OCI-LY7 (cell line): ENCODE measurements around the gene SEM1. TPM values are rescaled to one million over a fixed set of nuclear protein-coding genes. Genes with fewer than 3 reads are reported as not detected.

Experiments used
- BruUV-seq: library from RNA; stranded (reverse); fragments of 400-500 nt; replicated peaks from 2 replicates; lab custom pipeline; 2021; lab: Mats Ljungman, UMichigan
- CTCF ChIA-PET: fragments of 300-600 bp; sonication (Branson Sonifier 250); formaldehyde crosslinking; loops from one replicate; lab custom pipeline; 2022; ENCODE audit warnings: antibody characterized with exemption; ENCODE audit not compliant: unreplicated experiment; lab: Charles Lee
- POLR2A ChIA-PET: fragments of 300-600 bp; sonication (Branson Sonifier 250); formaldehyde crosslinking; loops from one replicate; lab custom pipeline; 2022; ENCODE audit warnings: antibody characterized with exemption; lab: Charles Lee
- DNase-seq: peaks from one replicate; pipeline ENCODE4 v3.0.0-alpha.2; 2015; ENCODE audit warnings: low spot score
- H2AFZ ChIP-seq: fragments of 200-600 bp; sonication (generic), shearing (Covaris generic); 2 replicates; pipeline ENCODE4 v1.6.1; 2014; ENCODE audit warnings: mild to moderate bottlenecking, antibody characterized with exemption, low read length, moderate library complexity
- H3K27ac ChIP-seq: fragments of 200-600 bp; sonication (generic); 2 replicates; pipeline ENCODE4 v1.5.1; 2014; ENCODE audit warnings: mixed run types, low read depth, mild to moderate bottlenecking, moderate library complexity, low read length, inconsistent platforms; ENCODE audit not compliant: poor library complexity, severe bottlenecking
- H3K36me3 ChIP-seq: fragments of 200-600 bp; sonication (generic); 2 replicates; pipeline ENCODE4 v1.6.1; 2014; ENCODE audit warnings: mild to moderate bottlenecking, antibody characterized with exemption, low read length, moderate library complexity, mixed read lengths; ENCODE audit not compliant: insufficient read depth
- H3K4me1 ChIP-seq: fragments of 200-600 bp; sonication (generic); 2 replicates; pipeline ENCODE4 v1.5.1; 2014; ENCODE audit warnings: mild to moderate bottlenecking, low read length; ENCODE audit not compliant: insufficient read depth, poor library complexity, severe bottlenecking
- H3K4me2 ChIP-seq: fragments of 200-600 bp; sonication (generic); 2 replicates; pipeline ENCODE4 v1.6.1; 2014; ENCODE audit warnings: mild to moderate bottlenecking, low read length
- H3K4me3 ChIP-seq: fragments of 200-600 bp; sonication (generic); 2 replicates; pipeline ENCODE4 v1.5.1; 2014; ENCODE audit warnings: mild to moderate bottlenecking, low read depth, low read length; ENCODE audit not compliant: poor library complexity, severe bottlenecking
- H3K79me2 ChIP-seq: fragments of 200-600 bp; sonication (generic); 2 replicates; pipeline ENCODE4 v1.6.1; 2016; ENCODE audit warnings: low read depth, mild to moderate bottlenecking, low read length, moderate library complexity, mixed read lengths; ENCODE audit not compliant: insufficient read depth
- H3K9me2 ChIP-seq: fragments of 200-600 bp; sonication (generic); 2 replicates; pipeline ENCODE4 v1.6.1; 2016; ENCODE audit warnings: mild to moderate bottlenecking, low read length, mixed read lengths; ENCODE audit not compliant: insufficient read depth
- H3K9me3 ChIP-seq: fragments of 200-600 bp; sonication (generic); 2 replicates; pipeline ENCODE4 v1.6.1; 2014; ENCODE audit warnings: mild to moderate bottlenecking, mixed run types, low read length, mixed read lengths
- H4K20me1 ChIP-seq: fragments of 200-600 bp; sonication (generic); 2 replicates; pipeline ENCODE4 v1.6.1; 2014; ENCODE audit warnings: mild to moderate bottlenecking, antibody characterized with exemption, low read length, moderate library complexity, mixed read lengths; ENCODE audit not compliant: insufficient read depth
- EZH2phosphoT487 ChIP-seq: fragments of 200-600 bp; sonication (generic); IDR thresholded peaks from 2 replicates; pipeline ENCODE4 v1.6.1; 2018; ENCODE audit warnings: low read depth, borderline replicate concordance, mild to moderate bottlenecking, mixed run types, antibody characterized with exemption, low read length, moderate library complexity, mixed read lengths
- intact Hi-C: fragments of 100-400 bp; cut with micrococcal nuclease; formaldehyde crosslinking; loops from one replicate; pipeline ENCODE4 v1.10.0; 2022; ENCODE audit not compliant: unreplicated experiment
- total RNA-seq, 2 experiments: library from RNA; depleted of rRNA in 1 of 2; stranded (reverse); fragments of >200 nt in 1 of 2; shearing (Covaris generic) in 1 of 2; gene quantifications; 2 replicates each; pipeline ENCODE4 v1.2.3, GENCODE V29; 2014 to 2022
- TF ChIP-seq, protein P1 (sequence below): fragments of 200-600 bp; sonication (generic); conservative IDR thresholded peaks from 2 replicates; pipeline ENCODE4 v1.5.1; 2014; ENCODE audit warnings: mild to moderate bottlenecking, antibody characterized with exemption, low read length, moderate library complexity, mixed read lengths

The SEM1 gene
- total RNA-seq, 2 experiments from 2014 or later, result 75.9 to 89.8 TPM

DNA sequence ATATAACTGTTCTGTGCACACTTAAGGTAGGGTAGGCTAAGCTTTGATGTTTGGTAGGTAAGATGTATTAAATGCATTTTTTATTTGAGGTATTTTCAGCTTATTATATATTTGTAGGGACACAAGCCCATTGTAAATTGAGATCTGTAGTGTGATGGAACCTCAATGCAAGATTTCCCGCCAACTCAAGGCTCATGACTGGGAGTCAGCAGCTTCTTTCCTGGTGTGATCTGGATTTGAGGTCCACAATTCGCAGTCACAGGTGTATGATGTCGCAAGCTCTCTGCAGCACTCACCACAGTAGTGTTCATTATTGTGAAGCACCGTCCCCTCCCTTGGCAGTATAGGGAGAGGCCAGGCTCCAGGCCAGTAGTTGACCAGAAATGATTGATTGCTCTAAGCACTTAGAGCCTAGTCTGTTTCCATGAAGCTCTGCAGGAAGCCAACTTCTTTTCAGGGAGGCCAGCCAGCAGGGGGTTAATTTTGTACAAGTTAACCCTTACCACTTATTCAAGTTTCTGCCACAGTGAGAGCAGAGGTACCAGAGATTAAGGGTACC, 54.9 kb downstream of the SEM1 start:
- TF ChIP-seq EZH2phosphoT487, result no peak
- TF ChIP-seq, protein P1, sequence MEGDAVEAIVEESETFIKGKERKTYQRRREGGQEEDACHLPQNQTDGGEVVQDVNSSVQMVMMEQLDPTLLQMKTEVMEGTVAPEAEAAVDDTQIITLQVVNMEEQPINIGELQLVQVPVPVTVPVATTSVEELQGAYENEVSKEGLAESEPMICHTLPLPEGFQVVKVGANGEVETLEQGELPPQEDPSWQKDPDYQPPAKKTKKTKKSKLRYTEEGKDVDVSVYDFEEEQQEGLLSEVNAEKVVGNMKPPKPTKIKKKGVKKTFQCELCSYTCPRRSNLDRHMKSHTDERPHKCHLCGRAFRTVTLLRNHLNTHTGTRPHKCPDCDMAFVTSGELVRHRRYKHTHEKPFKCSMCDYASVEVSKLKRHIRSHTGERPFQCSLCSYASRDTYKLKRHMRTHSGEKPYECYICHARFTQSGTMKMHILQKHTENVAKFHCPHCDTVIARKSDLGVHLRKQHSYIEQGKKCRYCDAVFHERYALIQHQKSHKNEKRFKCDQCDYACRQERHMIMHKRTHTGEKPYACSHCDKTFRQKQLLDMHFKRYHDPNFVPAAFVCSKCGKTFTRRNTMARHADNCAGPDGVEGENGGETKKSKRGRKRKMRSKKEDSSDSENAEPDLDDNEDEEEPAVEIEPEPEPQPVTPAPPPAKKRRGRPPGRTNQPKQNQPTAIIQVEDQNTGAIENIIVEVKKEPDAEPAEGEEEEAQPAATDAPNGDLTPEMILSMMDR, result no peak
- no peaks in the 10 kb centered on the region for H3K9me3 ChIP-seq
- ChIA-PET POLR2A (no interaction called here), CTCF (no interaction called here)
- H3K79me2 ChIP-seq, result no peaks in the 10 kb centered on the region
- H3K36me3 ChIP-seq, result no peaks in the 10 kb centered on the region
- no peak overlapping the region for H2AFZ ChIP-seq
- intact Hi-C loops, result no loop called here
- no peak overlapping the region for H3K4me3 ChIP-seq
- H3K27ac ChIP-seq, result no peak overlapping the region
- no peaks in the 10 kb centered on the region for H4K20me1 ChIP-seq
- no peak for DNase-seq
- H3K4me1 ChIP-seq, result no peaks in the 10 kb centered on the region
- no peak overlapping the region for H3K4me2 ChIP-seq
- no TSS peak for BruUV-seq
- H3K9me2 ChIP-seq, result no peaks in the 10 kb centered on the region

DNA sequence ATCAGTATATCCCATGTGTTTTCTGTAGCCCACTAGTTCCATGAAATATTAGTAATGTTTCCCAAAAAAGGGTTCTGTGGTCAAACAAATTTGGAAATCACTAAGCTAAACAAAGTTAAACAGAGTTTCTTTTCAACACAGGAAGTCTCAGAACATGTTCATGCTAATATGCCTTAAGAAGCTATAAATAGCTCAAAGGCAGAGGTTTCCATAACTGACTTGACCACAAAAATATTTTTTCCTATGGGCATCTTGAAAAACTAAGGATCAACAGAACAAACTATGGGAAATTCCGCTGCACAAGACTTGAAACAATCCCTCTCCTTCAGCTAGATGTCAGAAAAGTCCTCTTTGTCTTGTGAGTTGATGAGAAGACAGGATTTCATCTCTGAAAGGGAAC, 59.7 kb downstream of the SEM1 start:
- no peaks in the 10 kb centered on the region for H4K20me1 ChIP-seq
- no peaks in the 10 kb centered on the region for H3K9me3 ChIP-seq
- H3K36me3 ChIP-seq, result no peaks in the 10 kb centered on the region
- no peak overlapping the region for H2AFZ ChIP-seq
- H3K4me3 ChIP-seq, result no peak overlapping the region
- TF ChIP-seq, protein P1, result no peak
- no peak for TF ChIP-seq EZH2phosphoT487
- BruUV-seq, result no TSS peak
- H3K79me2 ChIP-seq, result no peaks in the 10 kb centered on the region
- no peaks in the 10 kb centered on the region for H3K4me1 ChIP-seq
- H3K9me2 ChIP-seq, result no peaks in the 10 kb centered on the region
- ChIA-PET POLR2A (no interaction called here), CTCF (no interaction called here)
- intact Hi-C loops, result no loop called here
- no peak overlapping the region for H3K4me2 ChIP-seq
- no peak for DNase-seq
- no peak overlapping the region for H3K27ac ChIP-seq

DNA sequence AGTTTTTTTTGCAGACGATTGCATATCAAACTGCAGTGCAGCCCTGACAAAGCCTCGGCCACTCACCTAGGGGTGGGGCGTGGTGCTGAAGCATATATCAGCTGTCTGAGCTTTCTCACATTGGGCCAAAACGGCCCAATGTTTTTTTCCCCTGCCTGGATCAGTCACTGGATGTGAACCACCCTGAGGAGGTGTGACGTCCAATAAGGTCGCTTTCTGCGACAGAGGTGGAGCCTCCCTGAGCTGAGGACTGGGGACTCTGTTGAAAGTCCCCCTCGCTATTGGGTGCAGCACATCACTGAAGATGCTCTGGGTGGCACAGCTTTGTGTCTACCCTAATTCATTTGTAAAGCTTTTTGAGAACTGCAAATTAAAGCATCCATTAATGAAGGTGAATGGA, 60.9 kb downstream of the SEM1 start:
- POLR2A ChIA-PET, result no interaction called here
- TF ChIP-seq EZH2phosphoT487, result no peak
- TF ChIP-seq, protein P1, result no peak
- no peak overlapping the region for H2AFZ ChIP-seq
- H4K20me1 ChIP-seq, result no peaks in the 10 kb centered on the region
- no TSS peak for BruUV-seq
- H3K79me2 ChIP-seq, result no peaks in the 10 kb centered on the region
- H3K4me3 ChIP-seq, result no peak overlapping the region
- no peak for DNase-seq
- H3K9me2 ChIP-seq, result no peaks in the 10 kb centered on the region
- H3K4me1 ChIP-seq, result no peaks in the 10 kb centered on the region
- H3K27ac ChIP-seq, result no peak overlapping the region
- intact Hi-C loops, result no loop called here
- CTCF ChIA-PET, result no interaction called here
- no peaks in the 10 kb centered on the region for H3K36me3 ChIP-seq
- H3K4me2 ChIP-seq, result no peak overlapping the region
- no peaks in the 10 kb centered on the region for H3K9me3 ChIP-seq
